ENCODE results near the gene HS3ST4.

The HS3ST4 gene

GRCh38 chr16:25868706-25869370, 177.1 kb downstream of the HS3ST4 start:
- Histone ChIP-seq H3K79me2 (ENCODE audit: insufficient read depth, low read length) (no peaks in the 10 kb centered on the region), H3K4me1 (ENCODE audit: insufficient read depth, low read length) (no peaks in the 10 kb centered on the region), H2AFZ (ENCODE audit: low read depth, low read length) (no peak overlapping the region), H3K27ac (ENCODE audit: low read length) (no peak overlapping the region), H3K27me3 (ENCODE audit: insufficient read depth, low read length, poor library complexity) (no peaks in the 10 kb centered on the region), H3K4me3 (ENCODE audit: low read depth in 1 of 2, low read length in 2 of 2) (no peak overlapping the region), H3K36me3 (ENCODE audit: insufficient read depth, low read length) (no peaks in the 10 kb centered on the region), H3K9me3 (ENCODE audit: insufficient read depth, low read length, severe bottlenecking) (no peaks in the 10 kb centered on the region), H3K9ac (ENCODE audit: low read depth, low read length) (no peak overlapping the region), H4K20me1 (ENCODE audit: insufficient read depth, low read length) (no peaks in the 10 kb centered on the region), H3K4me2 (ENCODE audit: insufficient read depth, low read length) (no peak overlapping the region)
- DNase-seq (no peak), ATAC-seq (ENCODE audit: insufficient read depth, low read depth) (no peak)
- TF ChIP-seq, protein P1, sequence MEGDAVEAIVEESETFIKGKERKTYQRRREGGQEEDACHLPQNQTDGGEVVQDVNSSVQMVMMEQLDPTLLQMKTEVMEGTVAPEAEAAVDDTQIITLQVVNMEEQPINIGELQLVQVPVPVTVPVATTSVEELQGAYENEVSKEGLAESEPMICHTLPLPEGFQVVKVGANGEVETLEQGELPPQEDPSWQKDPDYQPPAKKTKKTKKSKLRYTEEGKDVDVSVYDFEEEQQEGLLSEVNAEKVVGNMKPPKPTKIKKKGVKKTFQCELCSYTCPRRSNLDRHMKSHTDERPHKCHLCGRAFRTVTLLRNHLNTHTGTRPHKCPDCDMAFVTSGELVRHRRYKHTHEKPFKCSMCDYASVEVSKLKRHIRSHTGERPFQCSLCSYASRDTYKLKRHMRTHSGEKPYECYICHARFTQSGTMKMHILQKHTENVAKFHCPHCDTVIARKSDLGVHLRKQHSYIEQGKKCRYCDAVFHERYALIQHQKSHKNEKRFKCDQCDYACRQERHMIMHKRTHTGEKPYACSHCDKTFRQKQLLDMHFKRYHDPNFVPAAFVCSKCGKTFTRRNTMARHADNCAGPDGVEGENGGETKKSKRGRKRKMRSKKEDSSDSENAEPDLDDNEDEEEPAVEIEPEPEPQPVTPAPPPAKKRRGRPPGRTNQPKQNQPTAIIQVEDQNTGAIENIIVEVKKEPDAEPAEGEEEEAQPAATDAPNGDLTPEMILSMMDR (IDR thresholded peaks at IDR 0.05; ENCODE audit: borderline replicate concordance, extremely low read depth, low read length, poor library complexity, severe bottlenecking), result no peak
- no peak for TF ChIP-seq EZH2 (IDR thresholded peaks at IDR 0.05; ENCODE audit: borderline replicate concordance, low read depth, low read length, severe bottlenecking)

DNA sequence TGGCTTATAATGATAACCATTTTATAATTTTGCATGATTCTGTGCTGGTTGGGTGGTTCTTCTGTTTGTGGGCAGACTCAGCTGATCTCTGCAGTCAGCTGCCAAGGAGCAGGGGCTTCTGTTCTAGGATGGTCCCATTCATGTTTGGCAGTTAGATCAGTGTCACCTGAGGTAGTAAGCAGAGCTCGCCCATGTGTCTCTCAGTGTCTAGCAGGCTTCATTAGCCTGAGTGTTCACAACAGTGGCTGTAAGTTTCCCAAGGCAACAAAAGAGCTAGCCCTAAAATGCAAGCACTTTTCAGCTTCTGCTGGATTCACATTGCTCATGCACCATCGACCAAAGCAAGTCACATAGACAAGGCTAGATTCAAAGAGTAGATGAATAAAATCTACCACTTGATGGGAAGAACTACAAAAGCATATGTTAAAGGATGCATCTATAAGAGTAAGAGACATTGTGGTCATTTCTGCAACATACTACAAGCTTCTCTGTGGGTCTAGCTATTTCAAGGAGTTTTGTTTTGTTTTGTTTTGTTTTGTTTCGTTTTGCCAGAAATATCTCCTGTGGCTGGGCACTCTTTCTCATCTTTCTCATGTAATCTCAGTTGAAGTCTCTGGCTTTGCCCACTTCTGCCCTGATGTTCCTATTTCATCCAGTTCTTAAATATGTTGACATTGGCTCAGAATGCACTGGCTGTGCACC, 180.8 kb downstream of the HS3ST4 start:
- Histone ChIP-seq H3K9ac (ENCODE audit: low read depth, low read length) (no peak overlapping the region), H3K36me3 (ENCODE audit: insufficient read depth, low read length) (no peaks in the 10 kb centered on the region), H3K9me3 (ENCODE audit: insufficient read depth, low read length, severe bottlenecking) (no peaks in the 10 kb centered on the region), H4K20me1 (ENCODE audit: insufficient read depth, low read length) (no peaks in the 10 kb centered on the region), H3K4me3 (ENCODE audit: low read depth in 1 of 2, low read length in 2 of 2) (no peak overlapping the region), H2AFZ (ENCODE audit: low read depth, low read length) (no peak overlapping the region), H3K4me1 (ENCODE audit: insufficient read depth, low read length) (no peaks in the 10 kb centered on the region), H3K27ac (ENCODE audit: low read length) (no peak overlapping the region), H3K79me2 (ENCODE audit: insufficient read depth, low read length) (no peaks in the 10 kb centered on the region), H3K27me3 (ENCODE audit: insufficient read depth, low read length, poor library complexity) (no peaks in the 10 kb centered on the region), H3K4me2 (ENCODE audit: insufficient read depth, low read length) (no peak overlapping the region)
- ATAC-seq (ENCODE audit: insufficient read depth, low read depth), result no peak
- no peak for TF ChIP-seq EZH2 (IDR thresholded peaks at IDR 0.05; ENCODE audit: borderline replicate concordance, low read depth, low read length, severe bottlenecking)
- no peak for DNase-seq

GRCh38 chr16:25874196-25874595, 182.4 kb downstream of the HS3ST4 start:
- no peak overlapping the region for H3K9ac ChIP-seq (ENCODE audit: low read depth, low read length)
- H4K20me1 ChIP-seq (ENCODE audit: insufficient read depth, low read length), result no peaks in the 10 kb centered on the region
- no peak overlapping the region for H3K4me3 ChIP-seq (ENCODE audit: low read depth in 1 of 2, low read length in 2 of 2)
- H3K4me1 ChIP-seq (ENCODE audit: insufficient read depth, low read length), result no peaks in the 10 kb centered on the region
- no peaks in the 10 kb centered on the region for H3K79me2 ChIP-seq (ENCODE audit: insufficient read depth, low read length)
- H2AFZ ChIP-seq (ENCODE audit: low read depth, low read length), result no peak overlapping the region
- TF ChIP-seq, protein P1 (IDR thresholded peaks at IDR 0.05; ENCODE audit: borderline replicate concordance, extremely low read depth, low read length, poor library complexity, severe bottlenecking), result no peak
- no peak for TF ChIP-seq EZH2 (IDR thresholded peaks at IDR 0.05; ENCODE audit: borderline replicate concordance, low read depth, low read length, severe bottlenecking)
- no peak overlapping the region for H3K27ac ChIP-seq (ENCODE audit: low read length)
- H3K27me3 ChIP-seq (ENCODE audit: insufficient read depth, low read length, poor library complexity), result no peaks in the 10 kb centered on the region
- no peak overlapping the region for H3K4me2 ChIP-seq (ENCODE audit: insufficient read depth, low read length)
- DNase-seq (no peak), ATAC-seq (ENCODE audit: insufficient read depth, low read depth) (no peak)
- H3K36me3 ChIP-seq (ENCODE audit: insufficient read depth, low read length), result no peaks in the 10 kb centered on the region
- H3K9me3 ChIP-seq (ENCODE audit: insufficient read depth, low read length, severe bottlenecking), result no peaks in the 10 kb centered on the region

DNA sequence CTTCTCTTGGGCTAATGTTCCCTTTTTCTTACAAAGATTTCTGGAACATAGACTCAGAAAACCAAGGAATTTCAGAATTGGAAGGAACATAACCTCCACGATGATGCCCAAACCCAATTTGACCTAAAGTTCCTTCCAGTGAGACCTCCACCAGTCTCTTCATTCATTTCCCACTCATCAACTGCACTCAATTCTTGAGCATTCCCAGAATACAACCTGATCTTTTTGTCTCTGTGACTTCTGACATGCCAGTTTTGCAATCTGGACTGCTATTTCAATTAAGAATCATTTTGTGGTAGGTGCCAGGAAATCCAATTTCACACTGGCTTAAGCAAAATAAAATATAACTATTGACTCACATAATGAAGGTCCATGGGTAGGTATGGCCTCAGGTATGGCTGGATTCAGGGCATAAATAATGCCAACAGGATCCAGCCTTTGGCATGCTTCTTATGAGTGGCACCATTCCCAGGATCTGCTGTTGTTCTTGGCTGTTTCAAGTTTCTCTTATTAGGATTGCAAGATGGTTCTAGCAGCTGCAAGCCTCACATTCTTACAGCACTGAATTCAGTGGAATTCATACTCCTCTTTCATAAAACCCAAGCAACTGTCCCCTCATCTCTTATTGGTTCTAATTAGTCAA, 184.3 kb downstream of the HS3ST4 start:
- Histone ChIP-seq H3K79me2 (ENCODE audit: insufficient read depth, low read length) (no peaks in the 10 kb centered on the region), H3K4me2 (ENCODE audit: insufficient read depth, low read length) (no peak overlapping the region), H3K4me1 (ENCODE audit: insufficient read depth, low read length) (no peaks in the 10 kb centered on the region), H3K27ac (ENCODE audit: low read length) (no peak overlapping the region), H3K9ac (ENCODE audit: low read depth, low read length) (no peak overlapping the region), H4K20me1 (ENCODE audit: insufficient read depth, low read length) (no peaks in the 10 kb centered on the region), H2AFZ (ENCODE audit: low read depth, low read length) (no peak overlapping the region), H3K9me3 (ENCODE audit: insufficient read depth, low read length, severe bottlenecking) (no peaks in the 10 kb centered on the region), H3K4me3 (ENCODE audit: low read depth in 1 of 2, low read length in 2 of 2) (no peak overlapping the region), H3K27me3 (ENCODE audit: insufficient read depth, low read length, poor library complexity) (no peaks in the 10 kb centered on the region), H3K36me3 (ENCODE audit: insufficient read depth, low read length) (no peaks in the 10 kb centered on the region)
- DNase-seq, result no peak
- ATAC-seq (ENCODE audit: insufficient read depth, low read depth), result no peak
- TF ChIP-seq EZH2 (IDR thresholded peaks at IDR 0.05; ENCODE audit: borderline replicate concordance, low read depth, low read length, severe bottlenecking), result no peak
- TF ChIP-seq, protein P1 (IDR thresholded peaks at IDR 0.05; ENCODE audit: borderline replicate concordance, extremely low read depth, low read length, poor library complexity, severe bottlenecking), result no peak
